GM10847 (cell line): ENCODE results near the gene C8G.

Experiments
- POLR2A ChIP-seq: IDR thresholded peaks from 2 replicates; pipeline ENCODE4 v1.6.1; 2011; ENCODE audit not compliant: insufficient read length; ENCODE audit errors: extremely low read depth

Gene C8G

GRCh38 chr9:136988872-136989271 is 43.8 kb downstream of the C8G start:
- no peak for TF ChIP-seq POLR2A

DNA sequence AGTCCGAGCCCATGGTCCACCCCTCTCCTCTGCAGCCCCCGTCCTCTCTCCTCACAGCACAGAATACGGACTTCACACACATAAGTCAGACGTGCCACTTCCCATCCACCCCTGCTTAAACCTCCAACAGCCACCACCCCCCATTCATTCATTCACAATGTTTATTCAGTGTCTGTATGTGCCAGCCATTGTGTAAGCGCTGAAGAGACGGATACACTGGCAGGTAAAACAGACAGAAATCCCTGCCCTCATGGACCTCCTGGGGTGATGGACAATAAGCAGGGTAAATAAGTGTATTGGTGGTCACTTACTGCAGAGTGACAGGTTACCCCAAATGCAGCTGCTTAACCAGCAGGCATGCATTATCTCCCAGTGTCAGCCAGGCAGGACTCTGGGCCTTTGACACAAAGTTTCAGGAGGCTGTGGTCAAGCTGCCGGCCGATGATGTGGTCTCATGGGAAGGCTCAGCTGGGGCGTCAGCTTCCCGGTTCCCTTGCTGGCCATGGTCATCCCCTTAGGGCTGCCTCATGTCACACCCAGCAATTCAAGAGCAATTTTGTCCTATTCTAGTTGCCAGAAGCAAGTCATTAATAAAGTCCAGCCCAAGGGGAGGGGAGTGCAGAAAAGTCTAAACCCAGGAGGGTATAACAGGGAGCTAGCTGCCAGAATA is 45.3 kb downstream of the C8G start:
- no peak for TF ChIP-seq POLR2A

GRCh38 chr9:136991993-136992818 is 47.2 kb downstream of the C8G start, which contains the start of gene PAXX:
Gene PAXX, plus strand, starts transcription at chr9:136992422. Its CDS starts 22 bp downstream, at chr9:136992444.
- TF ChIP-seq POLR2A, result peak; percentile 53

- TF ChIP-seq POLR2A, result no peak
Measured at GRCh38 chr9:136992819-136993369, 47.9 kb downstream of the C8G start.

GRCh38 chr9:136994180-136994887 is 49.3 kb downstream of the C8G start:
- no peak for TF ChIP-seq POLR2A

GRCh38 chr9:136994888-136995230 is 49.8 kb downstream of the C8G start:
- no peak for TF ChIP-seq POLR2A

GRCh38 chr9:136995362-136995761 is 50.3 kb downstream of the C8G start:
- no peak for TF ChIP-seq POLR2A

GRCh38 chr9:136995772-136996311 is 50.8 kb downstream of the C8G start:
- no peak for TF ChIP-seq POLR2A
